GM18951 (cell line): ENCODE measurements around the gene NAA35.

Experiments used
- POLR2A ChIP-seq: IDR thresholded peaks from 4 replicates; pipeline ENCODE4 v1.6.1; 2011; ENCODE audit warnings: mild to moderate bottlenecking; ENCODE audit not compliant: insufficient read length, insufficient read depth; ENCODE audit errors: extremely low read depth
- in situ Hi-C: fragments of 300-500 bp; cut with MboI; formaldehyde crosslinking; loops from one replicate; pipeline ENCODE4 v1.12.0; 2022; ENCODE audit warnings: low sequenced_read_pairs, mixed read lengths, inconsistent platforms; ENCODE audit not compliant: unreplicated experiment

Gene NAA35

GRCh38 chr9:85940832-85941621, at the start of gene NAA35:
TSS of gene NAA35 (plus strand) at chr9:85941146. CDS start at chr9:85942160, 1,014 bp downstream.
- in situ Hi-C loops = no loop called here

GRCh38 chr9:85892401-85892800, 48.5 kb upstream of the NAA35 start:
- in situ Hi-C loops = no loop called here
- TF ChIP-seq POLR2A = no peak

More at GRCh38 chr9:85940832-85941621, at the start of gene NAA35:
- TF ChIP-seq POLR2A = no peak

- in situ Hi-C loops = no loop called here
These were observed 45.3 kb upstream of the NAA35 start for GRCh38 chr9:85895685-85896084.

GRCh38 chr9:85897848-85898247, 43.1 kb upstream of the NAA35 start:
- no peak for TF ChIP-seq POLR2A
- in situ Hi-C loops = no loop called here

More at GRCh38 chr9:85895685-85896084, 45.3 kb upstream of the NAA35 start:
- TF ChIP-seq POLR2A = no peak

GRCh38 chr9:85898332-85898731, 42.6 kb upstream of the NAA35 start:
- no peak for TF ChIP-seq POLR2A
- in situ Hi-C loops = no loop called here

- in situ Hi-C loops = no loop called here
- TF ChIP-seq POLR2A = no peak
These were observed 41.6 kb upstream of the NAA35 start for GRCh38 chr9:85899388-85899787.

GRCh38 chr9:85900504-85901201, 40.3 kb upstream of the NAA35 start:
- no peak for TF ChIP-seq POLR2A
- in situ Hi-C loops = loop anchor here (25.0 kb wide), 1 partner anchor 88 kb away; no protein-coding TSS in a partner anchor

- in situ Hi-C loops = loop anchor here (25.0 kb wide), 1 partner anchor 93 kb away; no protein-coding TSS in a partner anchor
- TF ChIP-seq POLR2A = no peak
These were observed 36.0 kb upstream of the NAA35 start for GRCh38 chr9:85904975-85905374.

GRCh38 chr9:85905957-85906356, 35.0 kb upstream of the NAA35 start:
- in situ Hi-C loops = loop anchor here (25.0 kb wide), 1 partner anchor 94 kb away; no protein-coding TSS in a partner anchor
- TF ChIP-seq POLR2A = no peak

- no peak for TF ChIP-seq POLR2A
- in situ Hi-C loops = loop anchor here (25.0 kb wide), 1 partner anchor 97 kb away; no protein-coding TSS in a partner anchor
These were observed 31.6 kb upstream of the NAA35 start for GRCh38 chr9:85909390-85909789.

GRCh38 chr9:85914108-85914507, 26.8 kb upstream of the NAA35 start:
- in situ Hi-C loops = loop anchor here (25.0 kb wide), 1 partner anchor 102 kb away; no protein-coding TSS in a partner anchor
- TF ChIP-seq POLR2A = no peak

- no peak for TF ChIP-seq POLR2A
- in situ Hi-C loops = loop anchor here (25.0 kb wide), 1 partner anchor 105 kb away; no protein-coding TSS in a partner anchor
These were observed 23.2 kb upstream of the NAA35 start for GRCh38 chr9:85917756-85918155.

- TF ChIP-seq POLR2A = no peak
- in situ Hi-C loops = no loop called here
These were observed 15.5 kb upstream of the NAA35 start for GRCh38 chr9:85925493-85925892.
